ENCODE results near the gene IL12RB1. TPM values are rescaled to one million over a fixed set of nuclear protein-coding genes. Genes with fewer than 3 reads are reported as not detected.
"Not testable (repeated sequence)": the region's sequence is repeated elsewhere in the genome, so short reads cannot be mapped to it uniquely, and the experiment has no call there.

IL12RB1 gene
- total RNA-seq, 2 experiments from 2014 or later, result 17.2 to 20.0 TPM

DNA sequence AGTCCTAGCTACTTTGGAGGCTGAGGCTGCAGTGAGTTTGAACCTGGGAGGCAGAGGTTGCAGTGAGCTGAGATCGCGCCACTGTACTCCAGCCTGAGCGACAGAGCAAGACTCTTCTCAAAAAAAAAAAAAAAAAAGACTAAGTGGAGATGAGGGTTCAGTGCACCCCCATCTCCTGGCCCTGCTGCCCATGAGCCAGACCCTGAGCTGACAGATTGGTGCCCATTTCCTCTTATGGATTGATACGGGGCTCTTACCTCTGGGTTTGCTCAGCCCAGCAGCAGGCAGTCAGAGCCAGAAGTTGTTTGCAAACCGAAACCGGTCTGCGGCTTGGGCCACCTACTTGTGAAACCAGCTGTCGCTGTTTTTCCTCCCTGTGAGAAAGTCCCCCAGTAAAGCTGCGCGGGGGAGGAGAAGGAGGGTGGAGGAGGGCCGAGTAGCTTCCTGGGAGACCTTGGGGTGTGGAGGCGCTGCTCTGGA lies 41.9 kb downstream of the IL12RB1 start:
- Mint-ChIP-seq H3K36me3 (ENCODE audit: low read depth) (no peaks in the 10 kb centered on the region), H3K27ac (peak overlapping the region; percentile 16), H3K9me3 (ENCODE audit: low read depth) (peaks cover 2% of the 10 kb centered on the region), H3K27me3 (peaks cover 9% of the 10 kb centered on the region), H3K4me3 (peak overlapping the region; percentile 11), H3K4me1 (peaks cover 34% of the 10 kb centered on the region)
- intact Hi-C loops (cut with DNase I, micrococcal nuclease), result loop anchor here (1.0 to 2.0 kb wide), 7 partner anchors 13 to 99 kb away; no protein-coding TSS in a partner anchor
- ChIA-PET POLR2A (interaction anchor here (0.6 to 1.2 kb wide), 8 partner anchors 12 to 637 kb away, joined by 3 to 9 read pairs (median 4); no protein-coding TSS in a partner anchor), CTCF (interaction anchor here (0.6 to 1.6 kb wide), 13 partner anchors 13 to 256 kb away, joined by 3 to 12 read pairs (median 4); partner anchors contain the start of gene ARRDC2)
- ATAC-seq (peak; percentile 94), DNase-seq (peak; percentile 96)

DNA sequence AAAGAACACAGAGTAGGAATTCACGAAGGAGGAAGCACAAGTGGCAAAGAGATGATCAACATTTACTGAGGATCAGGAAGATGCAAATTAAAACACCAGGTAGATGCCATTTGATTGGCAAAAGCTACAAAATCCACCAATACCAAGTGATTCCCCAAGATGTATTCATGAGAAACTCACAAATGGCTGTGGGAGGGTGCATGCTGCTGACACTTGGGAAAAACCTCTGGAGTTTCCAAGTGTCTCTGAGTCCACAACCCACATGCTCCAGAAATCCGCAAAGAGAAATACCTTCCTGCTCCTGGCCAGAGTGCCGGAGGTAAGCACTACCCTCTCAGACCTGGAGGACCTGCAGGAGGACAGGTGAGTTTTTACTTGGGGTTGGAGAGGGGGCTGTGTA lies 43.1 kb downstream of the IL12RB1 start:
- Mint-ChIP-seq H3K27me3 (peaks cover 9% of the 10 kb centered on the region), H3K9me3 (ENCODE audit: low read depth) (peaks cover 2% of the 10 kb centered on the region), H3K4me3 (no peak overlapping the region), H3K36me3 (ENCODE audit: low read depth) (no peaks in the 10 kb centered on the region), H3K4me1 (peaks cover 34% of the 10 kb centered on the region), H3K27ac (peak overlapping the region; percentile 11)
- intact Hi-C loops (cut with DNase I, micrococcal nuclease), result loop anchor here (2.0 kb wide), 2 partner anchors 15 to 21 kb away; no protein-coding TSS in a partner anchor
- ATAC-seq, result no peak
- CTCF ChIA-PET, result no interaction called here
- POLR2A ChIA-PET, result interaction anchor here (0.9 kb wide), 1 partner anchor 12 kb away, joined by 5 read pairs; no protein-coding TSS in a partner anchor
- no peak for DNase-seq

DNA sequence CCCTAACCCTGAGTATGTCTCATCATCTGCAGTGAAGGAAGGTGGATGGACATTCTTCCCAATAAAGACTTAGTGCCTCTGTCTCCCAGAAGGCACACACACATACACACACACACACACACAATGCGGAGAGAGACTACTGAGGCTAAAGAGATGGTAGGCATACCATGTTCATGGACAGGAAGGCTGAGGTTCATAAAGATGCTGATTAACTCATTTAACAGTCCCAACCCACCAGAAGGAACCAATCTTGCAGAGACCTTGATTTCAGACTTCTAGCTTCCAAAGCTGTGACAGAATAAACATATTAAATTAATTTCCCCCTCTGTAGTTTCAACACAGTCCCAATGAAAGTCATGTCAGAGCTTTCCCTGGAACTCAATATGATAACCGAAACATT lies 45.7 kb downstream of the IL12RB1 start:
- H3K9me3 Mint-ChIP-seq (ENCODE audit: low read depth), result peaks cover 2% of the 10 kb centered on the region
- ATAC-seq, result no peak
- intact Hi-C loops (cut with DNase I, micrococcal nuclease), result no loop called here
- ChIA-PET CTCF (interaction anchor here (0.6 kb wide), 1 partner anchor 166 kb away, joined by 3 read pairs; no protein-coding TSS in a partner anchor), POLR2A (no interaction called here)
- peaks cover 27% of the 10 kb centered on the region for H3K4me1 Mint-ChIP-seq
- H3K36me3 Mint-ChIP-seq (ENCODE audit: low read depth), result no peaks in the 10 kb centered on the region
- no peak for DNase-seq
- H3K27me3 Mint-ChIP-seq, result peaks cover 9% of the 10 kb centered on the region
- no peak overlapping the region for H3K27ac Mint-ChIP-seq
- no peak overlapping the region for H3K4me3 Mint-ChIP-seq

- DNase-seq; POLR2A ChIA-PET; H3K36me3 Mint-ChIP-seq (ENCODE audit: low read depth); H3K4me1 Mint-ChIP-seq; ATAC-seq; H3K4me3 Mint-ChIP-seq; H3K27ac Mint-ChIP-seq; H3K27me3 Mint-ChIP-seq; H3K9me3 Mint-ChIP-seq (ENCODE audit: low read depth); intact Hi-C loops (cut with DNase I, micrococcal nuclease): not testable (repeated sequence)
- CTCF ChIA-PET, result interaction anchor here (1.0 kb wide), 1 partner anchor 27 kb away, joined by 3 read pairs; no protein-coding TSS in a partner anchor
These were observed 54.6 kb downstream of the IL12RB1 start for GRCh38 chr19:18032102-18032501.

DNA sequence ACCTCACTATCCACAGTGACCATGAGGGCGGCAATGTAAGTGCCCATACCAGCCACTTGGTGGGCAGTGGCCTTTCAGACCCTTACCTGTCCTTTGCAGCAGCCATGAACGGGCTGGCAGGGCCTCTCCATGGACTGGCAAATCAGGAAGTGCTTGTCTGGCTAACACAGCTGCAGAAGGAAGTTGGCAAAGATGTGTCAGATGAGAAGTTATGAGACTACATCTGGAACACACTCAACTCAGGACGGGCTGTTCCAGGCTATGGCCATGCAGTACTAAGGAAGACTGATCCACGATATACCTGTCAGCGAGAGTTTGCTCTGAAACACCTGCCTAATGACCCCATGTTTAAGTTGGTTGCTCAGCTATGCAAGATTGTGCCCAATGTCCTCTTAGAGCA lies 55.3 kb downstream of the IL12RB1 start:
- DNase-seq; H3K27me3 Mint-ChIP-seq; H3K27ac Mint-ChIP-seq; H3K4me1 Mint-ChIP-seq; H3K36me3 Mint-ChIP-seq (ENCODE audit: low read depth); H3K9me3 Mint-ChIP-seq (ENCODE audit: low read depth); intact Hi-C loops (cut with DNase I, micrococcal nuclease); CTCF ChIA-PET; H3K4me3 Mint-ChIP-seq: not testable (repeated sequence)
- POLR2A ChIA-PET, result interaction anchor here (0.6 kb wide), 1 partner anchor 13 kb away, joined by 5 read pairs; no protein-coding TSS in a partner anchor
- ATAC-seq, result peak; percentile 22

GRCh38 chr19:18029617-18030338 lies 57.0 kb downstream of the IL12RB1 start:
- CTCF ChIA-PET, result interaction anchor here (0.5 to 1.2 kb wide), 2 partner anchors 15 to 255 kb away, joined by 3 read pairs; no protein-coding TSS in a partner anchor
- H3K4me3 Mint-ChIP-seq, result no peak overlapping the region
- no peak overlapping the region for H3K27ac Mint-ChIP-seq
- no peaks in the 10 kb centered on the region for H3K9me3 Mint-ChIP-seq (ENCODE audit: low read depth)
- peaks cover 13% of the 10 kb centered on the region for H3K4me1 Mint-ChIP-seq
- no peaks in the 10 kb centered on the region for H3K27me3 Mint-ChIP-seq
- ATAC-seq (peak; percentile 47), DNase-seq (no peak)
- no peaks in the 10 kb centered on the region for H3K36me3 Mint-ChIP-seq (ENCODE audit: low read depth)
- intact Hi-C loops (cut with DNase I, micrococcal nuclease), result no loop called here
- POLR2A ChIA-PET, result interaction anchor here (0.5 kb wide), 1 partner anchor 319 kb away, joined by 7 read pairs; no protein-coding TSS in a partner anchor

GRCh38 chr19:18027151-18027550 lies 59.6 kb downstream of the IL12RB1 start:
- intact Hi-C loops (cut with DNase I, micrococcal nuclease), result no loop called here
- Mint-ChIP-seq H3K27me3 (no peaks in the 10 kb centered on the region), H3K27ac (no peak overlapping the region), H3K4me3 (no peak overlapping the region), H3K9me3 (ENCODE audit: low read depth) (peaks cover 2% of the 10 kb centered on the region), H3K36me3 (ENCODE audit: low read depth) (no peaks in the 10 kb centered on the region), H3K4me1 (peaks cover 34% of the 10 kb centered on the region)
- DNase-seq, result no peak
- CTCF ChIA-PET, result interaction anchor here (0.9 kb wide), 1 partner anchor 20 kb away, joined by 4 read pairs; no protein-coding TSS in a partner anchor
- POLR2A ChIA-PET, result no interaction called here
- ATAC-seq, result no peak

GRCh38 chr19:18023622-18024251 lies 63.0 kb downstream of the IL12RB1 start:
- peaks cover 50% of the 10 kb centered on the region for H3K4me1 Mint-ChIP-seq
- intact Hi-C loops (cut with DNase I, micrococcal nuclease), result loop anchor here in 1 of 2 experiments (2.0 to 5.0 kb wide), 2 partner anchors 21 to 34 kb away; no protein-coding TSS in a partner anchor

DNA sequence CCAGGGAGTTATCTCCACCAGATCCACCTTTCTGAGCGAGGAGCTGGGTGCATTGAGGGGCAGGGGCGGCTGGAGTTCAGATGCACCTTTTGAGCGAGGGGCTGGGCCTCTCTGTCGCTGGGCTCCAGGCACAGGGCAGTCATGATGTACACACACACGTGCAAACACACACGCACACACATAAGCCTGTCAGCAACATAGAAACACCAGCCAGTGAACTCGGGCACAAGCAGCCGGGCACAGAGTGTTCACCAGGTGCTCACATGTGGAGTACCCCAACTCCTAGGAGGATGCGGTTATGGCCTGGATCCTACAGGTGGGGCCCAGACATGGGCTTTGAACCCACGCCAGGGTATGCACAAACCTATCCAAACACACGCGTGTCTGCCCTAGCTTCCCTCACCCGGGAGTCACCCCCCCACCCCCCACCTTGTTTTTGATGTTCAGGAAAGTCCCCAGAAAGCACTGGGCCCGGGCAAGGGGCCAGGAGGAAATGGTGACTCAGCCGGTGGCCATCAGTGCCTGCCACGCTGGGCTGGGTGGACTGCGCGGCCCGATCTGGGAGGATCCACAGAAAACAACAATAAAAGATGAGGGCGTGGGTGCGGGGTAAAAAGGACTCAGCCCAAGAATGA lies 65.5 kb downstream of the IL12RB1 start:
- H3K27me3 Mint-ChIP-seq, result no peaks in the 10 kb centered on the region
- H3K9me3 Mint-ChIP-seq (ENCODE audit: low read depth), result peaks cover 2% of the 10 kb centered on the region
- peak overlapping the region; percentile 70 for H3K4me3 Mint-ChIP-seq
- no peaks in the 10 kb centered on the region for H3K36me3 Mint-ChIP-seq (ENCODE audit: low read depth)
- peak; percentile 31 for ATAC-seq
- peak; percentile 80 for DNase-seq
- H3K27ac Mint-ChIP-seq, result peak overlapping the region; percentile 90
- CTCF ChIA-PET, result interaction anchor here (2.3 kb wide), 1 partner anchor 12 kb away, joined by 8 read pairs; the partner anchor contains the start of gene ARRDC2
- H3K4me1 Mint-ChIP-seq, result peaks cover 60% of the 10 kb centered on the region
- intact Hi-C loops (cut with DNase I, micrococcal nuclease), result loop anchor here in 1 of 2 experiments (1.0 to 5.0 kb wide), 3 partner anchors 13 to 132 kb away; partner anchors contain the start of genes ARRDC2 and PIK3R2
- POLR2A ChIA-PET, result interaction anchor here (0.7 kb wide), 1 partner anchor 24 kb away, joined by 3 read pairs; no protein-coding TSS in a partner anchor

More at GRCh38 chr19:18023622-18024251, 63.0 kb downstream of the IL12RB1 start:
- Mint-ChIP-seq H3K4me3 (peak overlapping the region; percentile 60), H3K27me3 (no peaks in the 10 kb centered on the region), H3K9me3 (ENCODE audit: low read depth) (peaks cover 2% of the 10 kb centered on the region), H3K27ac (peak overlapping the region; percentile 93), H3K36me3 (ENCODE audit: low read depth) (no peaks in the 10 kb centered on the region)
- POLR2A ChIA-PET, result no interaction called here
- CTCF ChIA-PET, result interaction anchor here (0.6 to 1.4 kb wide), 10 partner anchors 9 to 757 kb away, joined by 3 to 7 read pairs (median 3); partner anchors contain the start of genes BABAM1 and IL12RB1
- ATAC-seq (peak; percentile 32), DNase-seq (peak; percentile 68)

GRCh38 chr19:18020212-18021085 lies 66.3 kb downstream of the IL12RB1 start:
- H3K27ac Mint-ChIP-seq, result peak overlapping the region; percentile 90
- peaks cover 2% of the 10 kb centered on the region for H3K9me3 Mint-ChIP-seq (ENCODE audit: low read depth)
- ATAC-seq (no peak), DNase-seq (no peak)
- no peak overlapping the region for H3K4me3 Mint-ChIP-seq
- H3K4me1 Mint-ChIP-seq, result peaks cover 62% of the 10 kb centered on the region
- CTCF ChIA-PET, result interaction anchor here (2.3 kb wide), 1 partner anchor 11 kb away, joined by 8 read pairs; the partner anchor contains the start of gene ARRDC2
- POLR2A ChIA-PET, result interaction anchor here (0.7 kb wide), 1 partner anchor 24 kb away, joined by 3 read pairs; no protein-coding TSS in a partner anchor
- intact Hi-C loops (cut with DNase I, micrococcal nuclease), result loop anchor here in 1 of 2 experiments (1.0 to 5.0 kb wide), 3 partner anchors 12 to 132 kb away; partner anchors contain the start of genes ARRDC2 and PIK3R2
- peaks cover 2% of the 10 kb centered on the region for H3K36me3 Mint-ChIP-seq (ENCODE audit: low read depth)
- no peaks in the 10 kb centered on the region for H3K27me3 Mint-ChIP-seq
